NCI-H146 treated with DMSO at 0.1 percent for 48 hours (cell line): ENCODE results near the gene ANKRD13D.

Experiments
- DNase-seq: peaks from one replicate; lab custom pipeline; 2025; ENCODE audit not compliant: unreplicated experiment; lab: John Stamatoyannopoulos, UW

Gene ANKRD13D

DNA sequence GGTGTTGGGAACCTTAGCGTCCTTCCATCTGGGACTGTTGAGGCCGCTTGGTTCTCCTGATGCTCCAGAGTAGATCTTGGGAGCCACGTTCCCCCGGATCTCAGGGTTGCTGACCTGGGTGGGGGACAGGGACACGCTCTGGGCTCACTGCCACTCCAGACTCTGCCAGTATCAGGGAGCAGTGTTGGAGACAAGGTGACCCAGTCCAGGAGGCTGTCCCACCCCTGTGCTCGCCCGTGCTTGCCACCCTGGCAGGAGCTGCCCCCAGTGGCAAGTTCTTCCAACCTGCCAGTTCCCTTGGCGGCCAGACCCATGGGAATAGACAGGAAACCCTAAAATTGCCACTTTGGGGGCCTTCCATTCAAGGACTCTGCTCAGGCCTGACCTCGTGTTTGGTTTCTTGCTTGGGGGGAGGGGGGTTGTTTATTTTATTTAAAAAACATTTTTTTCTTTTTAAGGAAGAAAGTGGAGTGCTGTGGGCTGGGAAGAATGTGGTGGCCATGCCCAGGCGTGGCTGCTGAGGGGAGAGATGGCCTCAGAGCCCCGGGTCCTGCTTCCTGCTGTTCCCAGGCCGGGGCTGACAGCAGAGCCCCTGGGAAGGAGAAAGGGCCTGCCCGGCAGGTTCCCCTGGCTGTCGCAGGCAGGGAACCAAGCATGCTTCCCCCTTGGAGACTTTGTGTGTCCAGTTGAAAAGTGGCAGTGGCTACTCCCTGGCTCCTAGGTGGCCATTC, 15.7 kb upstream of the ANKRD13D start:
- no peak for DNase-seq

- no peak for DNase-seq
Observed at GRCh38 chr11:67274768-67275605, 14.1 kb upstream of the ANKRD13D start.

DNA sequence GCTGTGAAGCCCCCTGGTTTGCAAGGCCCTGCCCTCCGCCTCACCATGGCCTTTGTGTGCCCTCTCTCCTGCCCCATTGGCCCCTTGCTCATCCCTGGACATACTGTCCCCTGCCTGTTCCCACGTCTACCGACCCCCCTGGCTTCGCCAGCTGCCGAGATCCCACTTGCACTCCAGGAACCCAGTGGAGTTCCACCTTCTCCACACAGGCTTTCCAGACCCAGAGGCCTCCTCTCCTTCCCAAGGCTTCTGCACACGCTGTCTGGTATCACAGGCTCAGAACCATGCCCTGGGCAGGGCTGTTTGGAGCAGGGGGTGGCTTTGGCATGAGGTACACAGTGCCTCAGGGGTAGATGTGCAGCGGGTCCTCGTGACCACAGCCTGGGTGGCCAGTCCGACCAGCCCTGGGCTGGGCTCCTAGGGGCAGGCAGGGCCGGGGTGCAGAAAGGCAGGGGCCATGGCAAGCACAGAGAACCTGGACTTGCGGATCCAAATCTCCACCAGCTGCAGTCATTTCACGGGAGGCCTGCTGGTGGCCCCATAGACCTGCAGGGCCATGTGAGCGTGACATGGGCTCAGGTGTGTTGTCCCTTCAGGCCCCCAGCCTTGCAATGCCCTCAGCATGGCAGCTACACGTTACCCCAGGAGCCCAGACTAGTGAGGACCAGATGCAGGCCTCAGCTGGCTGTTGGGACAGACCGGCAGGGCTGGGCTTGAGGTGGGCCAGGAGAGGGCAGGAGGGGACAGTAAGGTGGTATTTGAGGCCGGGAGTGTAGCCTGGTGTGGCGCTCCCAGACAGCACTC, 13.3 kb upstream of the ANKRD13D start:
- no peak for DNase-seq

GRCh38 chr11:67276781-67277230, 12.3 kb upstream of the ANKRD13D start:
- DNase-seq: no peak

- peak; percentile 56 for DNase-seq
Observed at GRCh38 chr11:67277231-67277961, 11.7 kb upstream of the ANKRD13D start.

- no peak for DNase-seq
Observed at GRCh38 chr11:67278135-67278938, 10.8 kb upstream of the ANKRD13D start.

DNA sequence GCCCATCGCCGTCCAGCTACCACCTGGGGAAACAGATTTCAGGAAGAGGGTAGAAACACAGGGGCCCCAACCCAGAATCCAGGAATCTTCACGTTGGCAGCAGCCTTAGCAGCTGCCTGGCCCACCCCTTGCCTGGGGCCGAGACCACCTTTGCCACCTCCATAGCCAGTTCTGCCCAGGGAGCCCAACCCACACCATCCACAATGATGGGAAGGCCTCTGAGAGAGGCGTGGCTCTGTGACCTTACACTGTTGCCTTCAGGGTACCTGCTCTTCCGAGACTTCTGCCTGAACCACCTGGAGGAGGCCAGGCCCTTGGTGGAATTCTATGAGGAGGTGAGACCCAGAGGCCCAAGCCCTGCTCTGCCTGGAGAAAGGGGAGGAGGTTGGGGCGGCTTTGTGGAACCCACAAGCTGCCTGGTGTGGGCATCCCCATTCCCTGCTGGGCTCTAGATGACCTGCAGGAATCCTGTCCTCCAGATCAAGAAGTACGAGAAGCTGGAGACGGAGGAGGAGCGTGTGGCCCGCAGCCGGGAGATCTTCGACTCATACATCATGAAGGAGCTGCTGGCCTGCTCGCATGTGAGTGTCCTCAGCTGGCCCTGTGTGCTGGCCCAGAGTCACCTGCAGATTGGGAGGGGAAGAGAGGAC, 10.0 kb upstream of the ANKRD13D start:
- no peak for DNase-seq

- no peak for DNase-seq
Observed at GRCh38 chr11:67279589-67280340, 9.3 kb upstream of the ANKRD13D start.

GRCh38 chr11:67280341-67280787, 8.7 kb upstream of the ANKRD13D start:
- no peak for DNase-seq

DNA sequence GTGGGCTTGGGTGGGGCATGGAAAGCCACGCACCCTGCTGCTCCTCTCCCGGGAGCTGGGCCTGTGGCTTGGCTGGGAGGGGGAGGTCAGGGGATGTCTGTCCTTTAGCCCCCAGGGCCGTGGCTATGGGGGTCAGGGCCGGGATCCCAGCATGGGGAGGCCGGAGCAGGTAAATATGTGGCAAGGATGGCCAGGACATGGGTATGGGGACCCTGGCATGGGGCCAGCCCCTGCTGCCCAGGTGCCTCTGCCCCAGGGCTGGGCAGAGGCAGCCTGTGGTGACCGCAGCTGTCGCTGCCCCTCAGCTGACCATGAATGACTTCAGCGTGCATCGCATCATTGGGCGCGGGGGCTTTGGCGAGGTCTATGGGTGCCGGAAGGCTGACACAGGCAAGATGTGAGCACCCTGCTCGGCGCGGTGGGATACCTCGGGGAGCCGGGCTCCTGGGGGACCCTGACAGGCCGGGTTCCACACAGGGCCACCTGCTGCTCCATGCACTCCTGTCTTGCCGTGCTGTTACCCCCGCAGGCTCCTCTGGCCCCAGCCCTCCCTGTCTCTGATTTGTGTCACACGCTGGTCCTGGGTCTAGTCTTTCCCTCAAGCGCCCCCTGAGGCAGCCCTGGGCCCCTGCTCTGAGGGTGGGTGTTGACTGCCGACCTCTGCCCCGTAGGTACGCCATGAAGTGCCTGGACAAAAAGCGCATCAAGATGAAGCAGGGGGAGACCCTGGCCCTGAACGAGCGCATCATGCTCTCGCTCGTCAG, 8.1 kb upstream of the ANKRD13D start:
- DNase-seq: no peak

DNA sequence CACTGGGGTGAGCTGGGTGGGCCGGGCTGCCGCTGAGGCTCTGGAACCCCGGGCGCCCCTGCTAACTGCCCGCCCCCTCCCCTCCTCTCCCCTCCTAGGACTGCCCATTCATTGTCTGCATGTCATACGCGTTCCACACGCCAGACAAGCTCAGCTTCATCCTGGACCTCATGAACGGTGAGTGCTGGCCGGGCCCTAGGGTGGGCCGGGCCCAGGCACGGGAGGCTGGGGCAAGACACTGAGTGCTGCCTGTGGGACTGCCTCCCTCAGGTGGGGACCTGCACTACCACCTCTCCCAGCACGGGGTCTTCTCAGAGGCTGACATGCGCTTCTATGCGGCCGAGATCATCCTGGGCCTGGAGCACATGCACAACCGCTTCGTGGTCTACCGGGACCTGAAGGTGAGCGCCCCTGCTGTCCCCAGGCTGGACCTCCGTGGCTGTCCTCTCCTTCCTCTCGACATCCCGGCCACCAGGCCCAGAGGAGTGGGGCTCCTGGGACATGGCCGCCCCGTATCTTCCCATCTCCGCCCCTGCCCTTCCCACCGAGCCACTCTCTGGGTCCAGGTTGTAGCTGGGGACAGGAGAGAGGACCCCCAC, 7.5 kb upstream of the ANKRD13D start:
- no peak for DNase-seq

- no peak for DNase-seq
Observed at GRCh38 chr11:67282155-67282875, 6.8 kb upstream of the ANKRD13D start.

GRCh38 chr11:67282876-67283371, 6.2 kb upstream of the ANKRD13D start:
- no peak for DNase-seq

GRCh38 chr11:67283481-67283963, 5.6 kb upstream of the ANKRD13D start:
- no peak for DNase-seq

GRCh38 chr11:67284811-67285540, 4.1 kb upstream of the ANKRD13D start:
- DNase-seq: no peak
